Uterus (tissue), 4 donors: ENCODE measurements around the gene PCLO. TPM values are rescaled to one million over a fixed set of nuclear protein-coding genes. Genes with fewer than 3 reads are reported as not detected.

ENCODE experiments used
- DNase-seq, 2 donors: peaks; one replicate each; pipeline ENCODE4 v3.0.0-alpha.2; 2019 to 2020
- H3K27ac ChIP-seq, 2 donors: fragments of 200-600 bp; sonication (generic); 1 replicate in 1 of 2; 2 replicates in 1 of 2; pipeline ENCODE4 v1.5.1; 2016 to 2018
- H3K27me3 ChIP-seq, 2 donors: fragments of 200-600 bp; sonication (generic); one replicate each; pipeline ENCODE4 v1.5.1; 2018 to 2019; ENCODE audit warnings: control low read depth in 1 of 2
- H3K36me3 ChIP-seq, 2 donors: fragments of 200-600 bp; sonication (generic); one replicate each; pipeline ENCODE4 v1.5.1; 2019; ENCODE audit warnings: control low read depth in 1 of 2
- H3K4me1 ChIP-seq, 2 donors: fragments of 200-600 bp; sonication (generic); one replicate each; pipeline ENCODE4 v1.5.1; 2018 to 2019; ENCODE audit warnings: control low read depth in 1 of 2
- H3K4me3 ChIP-seq, 2 donors: fragments of 200-600 bp; sonication (generic); 1 replicate in 1 of 2; 2 replicates in 1 of 2; pipeline ENCODE4 v1.5.1; 2018 to 2019; ENCODE audit warnings: mild to moderate bottlenecking in 1 of 2
- H3K9me3 ChIP-seq, 2 donors: fragments of 200-600 bp; sonication (generic); one replicate each; pipeline ENCODE4 v1.5.1; 2019; ENCODE audit warnings: control low read depth in 1 of 2
- POLR2A ChIP-seq, 2 donors: fragments of 450-650 bp; IDR thresholded peaks; one replicate each; pipeline ENCODE4 v1.6.1; 2016; ENCODE audit warnings: antibody characterized with exemption in 2 of 2, mild to moderate bottlenecking in 1 of 2, moderate library complexity in 1 of 2
- intact Hi-C: fragments of 100-400 bp; cut with DNase I; formaldehyde crosslinking; loops from one replicate; pipeline ENCODE4 v1.15.1; 2023; ENCODE audit warnings: low total_unique reads
- total RNA-seq, 4 donors: library from RNA; depleted of rRNA in 3 of 4; stranded (reverse); fragments of >200 nt in 3 of 4; gene quantifications; one replicate each; pipeline versions ENCODE4 v1.1.0 to v1.2.4, GENCODE V29; 2014 to 2023
- TF ChIP-seq, protein P1 (sequence below), 4 experiments: fragments of 200-600 bp in 2 of 4; fragments of 450-650 bp in 2 of 4; sonication (generic) in 2 of 4; IDR thresholded peaks; one replicate each; pipeline ENCODE4 v1.5.1; 2016 to 2019; ENCODE audit warnings: antibody characterized with exemption in 4 of 4, mild to moderate bottlenecking in 2 of 4, moderate library complexity in 1 of 4
- donor health status: DM: yes; HTN: yes; CAD: no.

The PCLO gene
- total RNA-seq, 4 donors from 2014 or later, result 0.26 to 4.4 (median 1.4) TPM

GRCh38 chr7:83119494-83119893, 43.2 kb downstream of the PCLO start:
- Histone ChIP-seq H3K9me3 (no peaks in the 10 kb centered on the region), H3K27me3 (no peaks in the 10 kb centered on the region), H3K4me1 (no peaks in the 10 kb centered on the region), H3K36me3 (no peaks in the 10 kb centered on the region), H3K4me3 (no peak overlapping the region), H3K27ac (no peak overlapping the region)
- no peak for DNase-seq
- intact Hi-C loops, result no loop called here
- TF ChIP-seq, protein P1, sequence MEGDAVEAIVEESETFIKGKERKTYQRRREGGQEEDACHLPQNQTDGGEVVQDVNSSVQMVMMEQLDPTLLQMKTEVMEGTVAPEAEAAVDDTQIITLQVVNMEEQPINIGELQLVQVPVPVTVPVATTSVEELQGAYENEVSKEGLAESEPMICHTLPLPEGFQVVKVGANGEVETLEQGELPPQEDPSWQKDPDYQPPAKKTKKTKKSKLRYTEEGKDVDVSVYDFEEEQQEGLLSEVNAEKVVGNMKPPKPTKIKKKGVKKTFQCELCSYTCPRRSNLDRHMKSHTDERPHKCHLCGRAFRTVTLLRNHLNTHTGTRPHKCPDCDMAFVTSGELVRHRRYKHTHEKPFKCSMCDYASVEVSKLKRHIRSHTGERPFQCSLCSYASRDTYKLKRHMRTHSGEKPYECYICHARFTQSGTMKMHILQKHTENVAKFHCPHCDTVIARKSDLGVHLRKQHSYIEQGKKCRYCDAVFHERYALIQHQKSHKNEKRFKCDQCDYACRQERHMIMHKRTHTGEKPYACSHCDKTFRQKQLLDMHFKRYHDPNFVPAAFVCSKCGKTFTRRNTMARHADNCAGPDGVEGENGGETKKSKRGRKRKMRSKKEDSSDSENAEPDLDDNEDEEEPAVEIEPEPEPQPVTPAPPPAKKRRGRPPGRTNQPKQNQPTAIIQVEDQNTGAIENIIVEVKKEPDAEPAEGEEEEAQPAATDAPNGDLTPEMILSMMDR (IDR thresholded peaks at IDR 0.05), result no peak
- no peak for TF ChIP-seq POLR2A (IDR thresholded peaks at IDR 0.05)

GRCh38 chr7:83119026-83119382, 43.7 kb downstream of the PCLO start:
- no peaks in the 10 kb centered on the region for H3K36me3 ChIP-seq
- no peaks in the 10 kb centered on the region for H3K4me1 ChIP-seq
- DNase-seq, result no peak
- no peaks in the 10 kb centered on the region for H3K9me3 ChIP-seq
- TF ChIP-seq, protein P1 (IDR thresholded peaks at IDR 0.05), result no peak
- no peak for TF ChIP-seq POLR2A (IDR thresholded peaks at IDR 0.05)
- no peaks in the 10 kb centered on the region for H3K27me3 ChIP-seq
- H3K27ac ChIP-seq, result no peak overlapping the region
- no peak overlapping the region for H3K4me3 ChIP-seq
- intact Hi-C loops, result no loop called here

DNA sequence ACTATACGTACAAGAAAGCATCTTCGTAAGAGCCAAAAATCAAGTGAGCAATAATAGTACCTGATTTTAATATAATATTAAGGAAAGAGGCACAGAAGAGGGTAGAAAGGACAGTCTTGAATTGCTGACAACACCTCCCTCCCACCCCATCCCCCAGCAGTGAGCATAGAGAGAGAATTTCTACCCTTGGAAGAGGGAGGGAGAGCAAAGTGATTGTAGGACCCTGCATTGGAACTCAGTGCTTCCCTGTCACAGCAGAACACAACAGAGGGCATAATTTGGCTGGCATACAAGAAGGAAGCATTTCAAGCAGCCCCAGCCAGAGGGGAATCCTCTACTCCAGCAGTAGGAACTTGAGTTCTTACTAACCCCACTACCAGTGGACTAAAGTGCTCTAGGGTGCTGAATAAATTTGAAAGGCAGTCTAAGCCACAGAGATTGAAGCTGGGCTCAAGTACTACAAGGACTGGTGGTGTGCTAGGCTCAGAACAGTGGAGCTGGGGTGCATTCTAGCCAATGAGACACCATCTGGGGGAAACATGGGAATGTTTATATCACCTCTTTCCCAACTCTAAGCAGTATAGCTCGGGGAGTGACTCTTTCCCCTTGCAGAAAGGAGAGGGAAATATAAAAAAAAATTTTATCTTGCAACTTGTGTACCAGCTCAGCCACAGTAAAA, 44.2 kb downstream of the PCLO start:
- no peak for DNase-seq
- H3K4me3 ChIP-seq, result no peak overlapping the region
- no peak for TF ChIP-seq POLR2A (IDR thresholded peaks at IDR 0.05)
- intact Hi-C loops, result no loop called here
- H3K9me3 ChIP-seq, result no peaks in the 10 kb centered on the region
- no peaks in the 10 kb centered on the region for H3K4me1 ChIP-seq
- H3K27me3 ChIP-seq, result no peaks in the 10 kb centered on the region
- H3K27ac ChIP-seq, result no peak overlapping the region
- H3K36me3 ChIP-seq, result no peaks in the 10 kb centered on the region

DNA sequence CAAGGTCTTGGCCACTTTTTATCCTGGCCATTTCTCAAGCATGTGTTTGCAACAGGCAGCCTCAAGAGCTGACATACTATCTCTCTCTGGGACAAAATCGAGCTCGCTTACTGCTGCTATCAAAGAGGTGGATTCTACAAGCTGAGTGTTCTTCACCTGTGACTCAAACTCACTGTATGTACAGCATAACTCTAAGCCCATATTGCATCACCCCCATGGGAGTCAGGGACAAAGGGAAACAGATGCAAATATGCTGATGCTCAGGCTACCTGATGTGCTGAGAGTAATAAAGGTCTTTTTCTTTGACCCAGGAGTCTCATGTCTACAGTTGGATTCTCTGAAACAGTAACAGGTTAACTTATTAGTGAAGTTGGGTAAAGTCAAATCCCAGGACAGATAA, 45.2 kb downstream of the PCLO start:
- Histone ChIP-seq H3K9me3 (no peaks in the 10 kb centered on the region), H3K27me3 (no peaks in the 10 kb centered on the region), H3K4me1 (no peaks in the 10 kb centered on the region), H3K36me3 (no peaks in the 10 kb centered on the region), H3K27ac (no peak overlapping the region), H3K4me3 (no peak overlapping the region)
- TF ChIP-seq, protein P1 (IDR thresholded peaks at IDR 0.05), result no peak
- no peak for TF ChIP-seq POLR2A (IDR thresholded peaks at IDR 0.05)
- no peak for DNase-seq
- intact Hi-C loops, result no loop called here

GRCh38 chr7:83111391-83111790, 51.3 kb downstream of the PCLO start:
- TF ChIP-seq, protein P1 (IDR thresholded peaks at IDR 0.05), result no peak
- no peak for TF ChIP-seq POLR2A (IDR thresholded peaks at IDR 0.05)

GRCh38 chr7:83109352-83109751, 53.3 kb downstream of the PCLO start:
- TF ChIP-seq, protein P1 (IDR thresholded peaks at IDR 0.05), result no peak
- TF ChIP-seq POLR2A (IDR thresholded peaks at IDR 0.05), result no peak
- DNase-seq, result no peak

More at GRCh38 chr7:83111391-83111790, 51.3 kb downstream of the PCLO start:
- Histone ChIP-seq H3K4me1 (no peaks in the 10 kb centered on the region), H3K27me3 (no peaks in the 10 kb centered on the region), H3K9me3 (no peaks in the 10 kb centered on the region), H3K27ac (no peak overlapping the region), H3K36me3 (no peaks in the 10 kb centered on the region), H3K4me3 (no peak overlapping the region)
- intact Hi-C loops, result no loop called here
- DNase-seq, result no peak

More at GRCh38 chr7:83109352-83109751, 53.3 kb downstream of the PCLO start:
- Histone ChIP-seq H3K27me3 (no peaks in the 10 kb centered on the region), H3K4me3 (no peak overlapping the region), H3K36me3 (no peaks in the 10 kb centered on the region), H3K4me1 (no peaks in the 10 kb centered on the region), H3K9me3 (no peaks in the 10 kb centered on the region), H3K27ac (no peak overlapping the region)
- intact Hi-C loops, result no loop called here
